ENCODE measurements around the gene OMA1.

GRCh38 chr1:58575551-58576324 is 29.2 kb upstream of the OMA1 start:
- TF ChIP-seq EP300 (IDR thresholded peaks at IDR 0.05) (no peak), POLR2A (IDR thresholded peaks at IDR 0.05) (no peak)

All from sigmoid colon (tissue), 4 donors.